ENCODE results near the gene LATS2.

GRCh38 chr13:21071015-21071414 lies 9.6 kb upstream of the LATS2 start:
- TF ChIP-seq CTCF (IDR thresholded peaks at IDR 0.05) (no peak), POLR2AphosphoS5 (IDR thresholded peaks at IDR 0.05) (no peak)

Data from esophagus muscularis mucosa (tissue), 3 donors.